Esophagus squamous epithelium (tissue), 5 donors: ENCODE measurements around the gene ACACA. TPM values are rescaled to one million over a fixed set of nuclear protein-coding genes. Genes with fewer than 3 reads are reported as not detected.

Source experiments
- DNase-seq: peaks from one replicate; lab custom pipeline; 2025; lab: John Stamatoyannopoulos, UW
- H3K27ac ChIP-seq, 4 donors: fragments of 200-600 bp; sonication (generic); one replicate each; pipeline ENCODE4 v1.5.1; 2016 to 2019; ENCODE audit warnings: mild to moderate bottlenecking in 1 of 4
- H3K27me3 ChIP-seq, 4 donors: fragments of 200-600 bp; sonication (generic); 1 replicate in 3 of 4; 2 replicates in 1 of 4; pipeline versions ENCODE4 v1.5.1 to v1.6.0; 2017 to 2021; ENCODE audit warnings: antibody characterized with exemption in 1 of 4
- H3K36me3 ChIP-seq, 3 donors: fragments of 200-600 bp; sonication (generic); one replicate each; pipeline ENCODE4 v1.5.1; 2016 to 2019
- H3K4me1 ChIP-seq, 3 donors: fragments of 200-600 bp; sonication (generic); one replicate each; pipeline ENCODE4 v1.5.1; 2017 to 2019
- H3K4me3 ChIP-seq, 4 donors: fragments of 200-600 bp; sonication (generic); 1 replicate in 3 of 4; 2 replicates in 1 of 4; pipeline ENCODE4 v1.5.1; 2016 to 2019; ENCODE audit warnings: mild to moderate bottlenecking in 2 of 4, moderate library complexity in 1 of 4
- H3K9me3 ChIP-seq, 3 donors: fragments of 200-600 bp; sonication (generic); one replicate each; pipeline ENCODE4 v1.5.1; 2016 to 2019
- CTCF ChIP-seq, 6 experiments: fragments of 450-650 bp in 4 of 6; fragments of 200-600 bp in 2 of 6; sonication (generic) in 2 of 6; IDR thresholded peaks; one replicate each; pipeline ENCODE4 v1.5.1; 2016 to 2019; ENCODE audit warnings: antibody characterized with exemption in 6 of 6, mild to moderate bottlenecking in 4 of 6, moderate library complexity in 4 of 6
- POLR2A ChIP-seq, 4 donors: fragments of 450-650 bp; IDR thresholded peaks; one replicate each; pipeline ENCODE4 v1.6.1; 2017; ENCODE audit warnings: antibody characterized with exemption in 4 of 4, mild to moderate bottlenecking in 4 of 4, moderate library complexity in 3 of 4
- WGBS, 2 donors: methylation state at CpG; one replicate each; pipeline ENCODE4 v1.1.5; 2018; 5-methylcytosine and 5-hydroxymethylcytosine counted together
- intact Hi-C: fragments of 100-400 bp; cut with DNase I; formaldehyde crosslinking; loops from one replicate; pipeline ENCODE4 v1.15.0; 2022
- total RNA-seq, 4 donors: library from RNA; depleted of rRNA; stranded (reverse); fragments of >200 nt; gene quantifications; one replicate each; pipeline ENCODE4 v1.1.0, GENCODE V29; 2016
- donor health status: DM: yes; HTN: yes; CAD: no.

The ACACA gene
- total RNA-seq, 4 donors from 2014 or later, result 34.5 to 81.0 (median 55.8) TPM

GRCh38 chr17:37305406-37305905, 101.2 kb downstream of the ACACA start:
- 66 to 74% methylated on average over 2 of the region's 2 CpGs for WGBS, 2 donors
- no peaks in the 10 kb centered on the region for H3K27me3 ChIP-seq

DNA sequence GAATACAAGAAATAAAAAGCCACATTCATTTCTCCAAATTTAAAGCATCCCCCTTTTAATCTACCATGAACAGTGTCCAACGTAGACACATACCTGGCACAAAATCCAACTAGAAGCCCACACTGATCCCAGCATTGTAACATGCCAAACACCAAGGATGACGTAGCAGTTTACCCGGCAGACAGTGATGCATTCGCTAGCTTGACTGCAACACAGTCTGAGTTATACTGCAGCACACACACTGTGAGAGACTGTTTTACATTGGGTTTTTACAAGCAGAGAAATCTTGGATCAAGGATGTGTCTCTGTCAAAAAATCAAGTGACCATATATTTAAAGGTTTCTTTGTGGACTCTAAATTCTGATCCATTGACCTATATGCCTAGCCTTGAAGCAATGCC, 105.3 kb downstream of the ACACA start:
- Histone ChIP-seq H3K4me1 (peaks cover 3 to 46% (median 5%) of the 10 kb centered on the region in 3 donors), H3K36me3 (peaks cover 0 to 17% (median 0%) of the 10 kb centered on the region in 3 donors), H3K27me3 (no peaks in the 10 kb centered on the region), H3K27ac (peak overlapping the region in 2 of 4 donors; percentile 60 to 64), H3K4me3 (no peak overlapping the region), H3K9me3 (no peaks in the 10 kb centered on the region)
- no peak for DNase-seq
- intact Hi-C loops, result no loop called here
- WGBS, 2 donors, result 43 to 73% methylated on average over 4 of the region's 4 CpGs
- TF ChIP-seq POLR2A (IDR thresholded peaks at IDR 0.05) (no peak), CTCF (IDR thresholded peaks at IDR 0.05) (no peak)

More at GRCh38 chr17:37305406-37305905, 101.2 kb downstream of the ACACA start:
- Histone ChIP-seq H3K9me3 (no peaks in the 10 kb centered on the region), H3K36me3 (peaks cover 0 to 25% (median 0%) of the 10 kb centered on the region in 3 donors), H3K27ac (no peak overlapping the region), H3K4me3 (no peak overlapping the region), H3K4me1 (peaks cover 0 to 33% (median 0%) of the 10 kb centered on the region in 3 donors)
- intact Hi-C loops, result no loop called here
- DNase-seq, result no peak
- TF ChIP-seq CTCF (IDR thresholded peaks at IDR 0.05), result no peak
- no peak for TF ChIP-seq POLR2A (IDR thresholded peaks at IDR 0.05)

DNA sequence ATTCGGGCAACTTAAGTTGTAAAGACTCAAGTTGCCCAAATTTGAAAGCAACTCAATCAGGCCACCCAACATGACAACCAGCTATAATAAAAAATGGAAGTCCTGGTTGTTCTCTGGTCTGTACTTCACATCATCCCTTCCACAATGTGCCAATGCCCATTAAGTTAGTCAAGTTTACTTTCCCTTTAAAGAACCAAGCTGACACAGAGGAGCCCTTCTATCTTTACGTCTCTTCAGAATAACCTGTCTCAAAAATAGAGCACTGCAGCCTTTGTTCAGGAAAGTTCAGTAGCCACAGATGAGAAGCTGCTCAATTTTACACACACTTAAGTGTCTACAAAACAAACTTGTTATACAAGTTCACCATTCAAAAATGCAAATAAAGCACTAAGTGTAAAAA, 106.0 kb downstream of the ACACA start:
- no peak for DNase-seq
- H3K27me3 ChIP-seq, result no peaks in the 10 kb centered on the region
- H3K4me3 ChIP-seq, result no peak overlapping the region
- WGBS, 2 donors, result 63 to 66% methylated on average over 2 of the region's 2 CpGs
- H3K9me3 ChIP-seq, result no peaks in the 10 kb centered on the region
- peaks cover 3 to 42% (median 5%) of the 10 kb centered on the region in 3 donors for H3K4me1 ChIP-seq
- TF ChIP-seq POLR2A (IDR thresholded peaks at IDR 0.05) (no peak), CTCF (IDR thresholded peaks at IDR 0.05) (no peak)
- peaks cover 0 to 17% (median 0%) of the 10 kb centered on the region in 3 donors for H3K36me3 ChIP-seq
- peak overlapping the region in 2 of 4 donors; percentile 60 to 64 for H3K27ac ChIP-seq
- intact Hi-C loops, result no loop called here

GRCh38 chr17:37299257-37299980, 107.2 kb downstream of the ACACA start:
- 53 to 57% methylated on average over 7 of the region's 7 CpGs for WGBS, 2 donors
- intact Hi-C loops, result no loop called here
- Histone ChIP-seq H3K27me3 (no peaks in the 10 kb centered on the region), H3K4me3 (no peak overlapping the region), H3K9me3 (no peaks in the 10 kb centered on the region), H3K36me3 (peaks cover 0 to 13% (median 0%) of the 10 kb centered on the region in 3 donors), H3K27ac (peak overlapping the region in 3 of 4 donors; percentile 12 to 60 (median 52)), H3K4me1 (peaks cover 3 to 36% (median 5%) of the 10 kb centered on the region in 3 donors)
- DNase-seq, result no peak
- TF ChIP-seq POLR2A (IDR thresholded peaks at IDR 0.05) (no peak), CTCF (IDR thresholded peaks at IDR 0.05) (no peak)

- Histone ChIP-seq H3K27ac (no peak overlapping the region), H3K36me3 (no peaks in the 10 kb centered on the region), H3K4me3 (no peak overlapping the region), H3K27me3 (no peaks in the 10 kb centered on the region), H3K9me3 (no peaks in the 10 kb centered on the region), H3K4me1 (peaks cover 3 to 34% (median 5%) of the 10 kb centered on the region in 3 donors)
- TF ChIP-seq CTCF (IDR thresholded peaks at IDR 0.05) (no peak), POLR2A (IDR thresholded peaks at IDR 0.05) (no peak)
- intact Hi-C loops, result no loop called here
- no peak for DNase-seq
- 83 to 100% methylated on average over 2 of the region's 2 CpGs for WGBS, 2 donors
Measured at GRCh38 chr17:37295888-37296287, 110.7 kb downstream of the ACACA start.
